ENCODE data around the gene OTX2.

DNA sequence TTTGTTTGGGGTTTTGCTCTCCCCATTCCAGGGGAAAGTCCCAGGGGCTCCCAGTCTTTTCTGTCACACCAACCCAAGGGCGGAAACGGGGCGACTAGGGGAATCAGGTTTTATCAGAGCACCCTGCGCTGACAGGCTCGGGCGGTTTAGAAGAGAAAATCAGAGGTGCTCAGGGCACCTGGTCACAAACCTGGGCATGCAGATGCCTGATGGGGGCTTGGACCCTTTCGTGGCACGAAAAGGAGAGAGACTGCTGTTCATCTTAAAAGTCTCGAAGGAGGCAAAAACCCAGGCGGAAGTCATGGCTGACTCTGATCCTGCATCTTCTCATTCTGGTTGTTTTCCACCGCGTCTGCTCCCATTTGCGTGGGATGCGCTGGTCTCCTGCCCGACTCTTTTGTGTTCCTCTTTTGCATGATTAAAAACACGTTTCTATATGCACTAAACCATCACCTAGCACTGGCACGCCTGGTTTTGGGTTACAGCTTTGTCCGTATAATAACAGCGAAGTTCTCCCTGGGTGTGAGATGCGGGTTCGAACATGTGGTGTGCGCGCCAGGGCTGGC is 13.2 kb downstream of the OTX2 start:
- TF ChIP-seq, protein P1, sequence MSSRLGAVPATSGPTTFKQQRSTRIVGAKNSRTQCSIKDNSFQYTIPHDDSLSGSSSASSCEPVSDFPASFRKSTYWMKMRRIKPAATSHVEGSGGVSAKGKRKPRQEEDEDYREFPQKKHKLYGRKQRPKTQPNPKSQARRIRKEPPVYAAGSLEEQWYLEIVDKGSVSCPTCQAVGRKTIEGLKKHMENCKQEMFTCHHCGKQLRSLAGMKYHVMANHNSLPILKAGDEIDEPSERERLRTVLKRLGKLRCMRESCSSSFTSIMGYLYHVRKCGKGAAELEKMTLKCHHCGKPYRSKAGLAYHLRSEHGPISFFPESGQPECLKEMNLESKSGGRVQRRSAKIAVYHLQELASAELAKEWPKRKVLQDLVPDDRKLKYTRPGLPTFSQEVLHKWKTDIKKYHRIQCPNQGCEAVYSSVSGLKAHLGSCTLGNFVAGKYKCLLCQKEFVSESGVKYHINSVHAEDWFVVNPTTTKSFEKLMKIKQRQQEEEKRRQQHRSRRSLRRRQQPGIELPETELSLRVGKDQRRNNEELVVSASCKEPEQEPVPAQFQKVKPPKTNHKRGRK (CRISPR knock-in tag; IDR thresholded peaks at IDR 0.05; ENCODE audit: borderline replicate concordance), result no peak
- TF ChIP-seq, protein P2, sequence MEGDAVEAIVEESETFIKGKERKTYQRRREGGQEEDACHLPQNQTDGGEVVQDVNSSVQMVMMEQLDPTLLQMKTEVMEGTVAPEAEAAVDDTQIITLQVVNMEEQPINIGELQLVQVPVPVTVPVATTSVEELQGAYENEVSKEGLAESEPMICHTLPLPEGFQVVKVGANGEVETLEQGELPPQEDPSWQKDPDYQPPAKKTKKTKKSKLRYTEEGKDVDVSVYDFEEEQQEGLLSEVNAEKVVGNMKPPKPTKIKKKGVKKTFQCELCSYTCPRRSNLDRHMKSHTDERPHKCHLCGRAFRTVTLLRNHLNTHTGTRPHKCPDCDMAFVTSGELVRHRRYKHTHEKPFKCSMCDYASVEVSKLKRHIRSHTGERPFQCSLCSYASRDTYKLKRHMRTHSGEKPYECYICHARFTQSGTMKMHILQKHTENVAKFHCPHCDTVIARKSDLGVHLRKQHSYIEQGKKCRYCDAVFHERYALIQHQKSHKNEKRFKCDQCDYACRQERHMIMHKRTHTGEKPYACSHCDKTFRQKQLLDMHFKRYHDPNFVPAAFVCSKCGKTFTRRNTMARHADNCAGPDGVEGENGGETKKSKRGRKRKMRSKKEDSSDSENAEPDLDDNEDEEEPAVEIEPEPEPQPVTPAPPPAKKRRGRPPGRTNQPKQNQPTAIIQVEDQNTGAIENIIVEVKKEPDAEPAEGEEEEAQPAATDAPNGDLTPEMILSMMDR (IDR thresholded peaks at IDR 0.05), result no peak
- TF ChIP-seq, protein P3, sequence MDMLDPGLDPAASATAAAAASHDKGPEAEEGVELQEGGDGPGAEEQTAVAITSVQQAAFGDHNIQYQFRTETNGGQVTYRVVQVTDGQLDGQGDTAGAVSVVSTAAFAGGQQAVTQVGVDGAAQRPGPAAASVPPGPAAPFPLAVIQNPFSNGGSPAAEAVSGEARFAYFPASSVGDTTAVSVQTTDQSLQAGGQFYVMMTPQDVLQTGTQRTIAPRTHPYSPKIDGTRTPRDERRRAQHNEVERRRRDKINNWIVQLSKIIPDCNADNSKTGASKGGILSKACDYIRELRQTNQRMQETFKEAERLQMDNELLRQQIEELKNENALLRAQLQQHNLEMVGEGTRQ (CRISPR knock-in tag; IDR thresholded peaks at IDR 0.05), result no peak
- TF ChIP-seq, protein P4, sequence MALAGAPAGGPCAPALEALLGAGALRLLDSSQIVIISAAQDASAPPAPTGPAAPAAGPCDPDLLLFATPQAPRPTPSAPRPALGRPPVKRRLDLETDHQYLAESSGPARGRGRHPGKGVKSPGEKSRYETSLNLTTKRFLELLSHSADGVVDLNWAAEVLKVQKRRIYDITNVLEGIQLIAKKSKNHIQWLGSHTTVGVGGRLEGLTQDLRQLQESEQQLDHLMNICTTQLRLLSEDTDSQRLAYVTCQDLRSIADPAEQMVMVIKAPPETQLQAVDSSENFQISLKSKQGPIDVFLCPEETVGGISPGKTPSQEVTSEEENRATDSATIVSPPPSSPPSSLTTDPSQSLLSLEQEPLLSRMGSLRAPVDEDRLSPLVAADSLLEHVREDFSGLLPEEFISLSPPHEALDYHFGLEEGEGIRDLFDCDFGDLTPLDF (CRISPR knock-in tag; IDR thresholded peaks at IDR 0.05), result no peak
- TF ChIP-seq ELF4 (CRISPR knock-in tag; IDR thresholded peaks at IDR 0.05; ENCODE audit: low read depth), result no peak
- TF ChIP-seq FOXJ3 (CRISPR knock-in tag; IDR thresholded peaks at IDR 0.05; ENCODE audit: borderline replicate concordance), result no peak
- TF ChIP-seq CREB1 (CRISPR knock-in tag; IDR thresholded peaks at IDR 0.05), result no peak
- TF ChIP-seq, protein P5, sequence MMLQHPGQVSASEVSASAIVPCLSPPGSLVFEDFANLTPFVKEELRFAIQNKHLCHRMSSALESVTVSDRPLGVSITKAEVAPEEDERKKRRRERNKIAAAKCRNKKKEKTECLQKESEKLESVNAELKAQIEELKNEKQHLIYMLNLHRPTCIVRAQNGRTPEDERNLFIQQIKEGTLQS (CRISPR knock-in tag; conservative IDR thresholded peaks at IDR 0.05), result no peak
- TF ChIP-seq, protein P6, sequence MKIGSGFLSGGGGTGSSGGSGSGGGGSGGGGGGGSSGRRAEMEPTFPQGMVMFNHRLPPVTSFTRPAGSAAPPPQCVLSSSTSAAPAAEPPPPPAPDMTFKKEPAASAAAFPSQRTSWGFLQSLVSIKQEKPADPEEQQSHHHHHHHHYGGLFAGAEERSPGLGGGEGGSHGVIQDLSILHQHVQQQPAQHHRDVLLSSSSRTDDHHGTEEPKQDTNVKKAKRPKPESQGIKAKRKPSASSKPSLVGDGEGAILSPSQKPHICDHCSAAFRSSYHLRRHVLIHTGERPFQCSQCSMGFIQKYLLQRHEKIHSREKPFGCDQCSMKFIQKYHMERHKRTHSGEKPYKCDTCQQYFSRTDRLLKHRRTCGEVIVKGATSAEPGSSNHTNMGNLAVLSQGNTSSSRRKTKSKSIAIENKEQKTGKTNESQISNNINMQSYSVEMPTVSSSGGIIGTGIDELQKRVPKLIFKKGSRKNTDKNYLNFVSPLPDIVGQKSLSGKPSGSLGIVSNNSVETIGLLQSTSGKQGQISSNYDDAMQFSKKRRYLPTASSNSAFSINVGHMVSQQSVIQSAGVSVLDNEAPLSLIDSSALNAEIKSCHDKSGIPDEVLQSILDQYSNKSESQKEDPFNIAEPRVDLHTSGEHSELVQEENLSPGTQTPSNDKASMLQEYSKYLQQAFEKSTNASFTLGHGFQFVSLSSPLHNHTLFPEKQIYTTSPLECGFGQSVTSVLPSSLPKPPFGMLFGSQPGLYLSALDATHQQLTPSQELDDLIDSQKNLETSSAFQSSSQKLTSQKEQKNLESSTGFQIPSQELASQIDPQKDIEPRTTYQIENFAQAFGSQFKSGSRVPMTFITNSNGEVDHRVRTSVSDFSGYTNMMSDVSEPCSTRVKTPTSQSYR (CRISPR knock-in tag; IDR thresholded peaks at IDR 0.05), result peak; percentile 23; the same call in 1 of the 2 replicates
- no peak for TF ChIP-seq MXD4 (CRISPR knock-in tag; IDR thresholded peaks at IDR 0.05; ENCODE audit: borderline replicate concordance)

Measured in WTC11 (cell line).